IMR-90 (cell line): Measurements from ENCODE around the gene PPP1CA. TPM values are rescaled to one million over a fixed set of nuclear protein-coding genes. Genes with fewer than 3 reads are reported as not detected.

Experiments used
- ATAC-seq: fragments of 200-7000 bp; cut with Tn5 transposase; 2 replicates; pipeline ENCODE4 v1.9.1; 2020; ENCODE audit warnings: low read depth, mild to moderate bottlenecking, moderate library complexity
- BruUV-seq: library from RNA; stranded (reverse); fragments of 400-500 nt; replicated peaks from 2 replicates; lab custom pipeline; 2021; lab: Mats Ljungman, UMichigan
- CTCF ChIA-PET: fragments of 300-600 bp; formaldehyde crosslinking; extraction: SDS; loops from one replicate; lab custom pipeline; 2021; ENCODE audit warnings: antibody characterized with exemption; lab: Yijun Ruan, JAX
- POLR2A ChIA-PET: fragments of 300-600 bp; sonication (Branson Sonifier 250); formaldehyde crosslinking; loops from one replicate; lab custom pipeline; 2022; ENCODE audit warnings: antibody characterized with exemption; ENCODE audit not compliant: unreplicated experiment; lab: Charles Lee
- DNase-seq: peaks from one replicate; pipeline ENCODE4 v3.0.0; 2013
- H2AFZ ChIP-seq: replicated peaks from 2 replicates; pipeline ENCODE3; 2013; ENCODE audit warnings: low read length, mild to moderate bottlenecking; ENCODE audit not compliant: poor library complexity
- H2AK5ac ChIP-seq: 2 replicates; pipeline ENCODE4 v1.6.1; 2013; ENCODE audit warnings: low read depth, low read length, inconsistent platforms
- H2AK9ac ChIP-seq: replicated peaks from 2 replicates; pipeline ENCODE3; 2013; ENCODE audit warnings: mild to moderate bottlenecking, low read depth, low read length, moderate library complexity; ENCODE audit not compliant: poor library complexity
- H2BK120ac ChIP-seq: 2 replicates; pipeline ENCODE4 v1.6.1; 2013; ENCODE audit warnings: low read depth, low read length, inconsistent platforms
- H2BK15ac ChIP-seq: 3 replicates; pipeline ENCODE4 v1.6.1; 2013; ENCODE audit warnings: low read depth, low read length, inconsistent platforms
- H2BK20ac ChIP-seq: 2 replicates; pipeline ENCODE4 v1.6.1; 2013; ENCODE audit warnings: low read depth, mild to moderate bottlenecking, inconsistent platforms, low read length, moderate library complexity
- H2BK5ac ChIP-seq: 2 replicates; pipeline ENCODE4 v1.6.1; 2013; ENCODE audit warnings: mild to moderate bottlenecking, low read depth, low read length, inconsistent platforms; ENCODE audit not compliant: poor library complexity, severe bottlenecking
- H3K14ac ChIP-seq: replicated peaks from 2 replicates; pipeline ENCODE4 v1.6.1; 2013; ENCODE audit warnings: low read depth, low read length, inconsistent platforms
- H3K18ac ChIP-seq: 2 replicates; pipeline ENCODE4 v1.6.1; 2013; ENCODE audit warnings: low read depth, low read length, control low read depth
- H3K23ac ChIP-seq: 2 replicates; pipeline ENCODE4 v1.6.1; 2013; ENCODE audit warnings: low read depth, low read length, inconsistent platforms
- H3K27ac ChIP-seq: 2 replicates; pipeline ENCODE4 v1.5.1; 2013; ENCODE audit warnings: mild to moderate bottlenecking, control low read depth, low read length; ENCODE audit not compliant: insufficient read depth
- H3K27me3 ChIP-seq: 2 replicates; pipeline ENCODE4 v1.6.1; 2013; ENCODE audit warnings: low read length; ENCODE audit not compliant: control insufficient read depth, insufficient read depth
- H3K36me3 ChIP-seq: 2 replicates; pipeline ENCODE4 v1.6.1; 2013; ENCODE audit warnings: low read length, mixed read lengths; ENCODE audit not compliant: control insufficient read depth, insufficient read depth
- H3K4ac ChIP-seq: 2 replicates; pipeline ENCODE4 v1.6.1; 2013; ENCODE audit warnings: low read depth, low read length, inconsistent platforms
- H3K4me1 ChIP-seq: 2 replicates; pipeline ENCODE4 v1.6.1; 2013; ENCODE audit warnings: low read length, mixed read lengths; ENCODE audit not compliant: control insufficient read depth, insufficient read depth
- H3K4me2 ChIP-seq: 2 replicates; pipeline ENCODE4 v1.6.1; 2013; ENCODE audit warnings: low read depth, mild to moderate bottlenecking, control low read depth, low read length, moderate library complexity
- H3K4me3 ChIP-seq: 2 replicates; pipeline ENCODE4 v1.5.1; 2013; ENCODE audit warnings: low read depth, mild to moderate bottlenecking, control low read depth, low read length, moderate library complexity; ENCODE audit not compliant: insufficient read depth
- H3K56ac ChIP-seq: 2 replicates; pipeline ENCODE4 v1.6.1; 2013; ENCODE audit warnings: low read length, inconsistent platforms; ENCODE audit not compliant: insufficient read depth; ENCODE audit errors: extremely low read depth
- H3K79me1 ChIP-seq, 2 experiments: 2 replicates each; pipeline ENCODE4 v1.6.1; 2013; ENCODE audit warnings: low read length in 2 of 2, inconsistent platforms in 1 of 2, low read depth in 1 of 2
- H3K9ac ChIP-seq: 2 replicates; pipeline ENCODE4 v1.6.1; 2013; ENCODE audit warnings: low read depth, low read length, control low read depth
- H3K9me1 ChIP-seq: 2 replicates; pipeline ENCODE4 v1.6.1; 2013; ENCODE audit warnings: low read length, inconsistent platforms; ENCODE audit not compliant: insufficient read depth
- H3K9me3 ChIP-seq: 2 replicates; pipeline ENCODE4 v1.6.1; 2013; ENCODE audit warnings: low read length; ENCODE audit not compliant: control insufficient read depth, insufficient read depth
- H4K20me1 ChIP-seq: 2 replicates; pipeline ENCODE4 v1.6.1; 2013; ENCODE audit warnings: low read length, inconsistent platforms; ENCODE audit not compliant: insufficient read depth
- H4K5ac ChIP-seq: 2 replicates; pipeline ENCODE4 v1.6.1; 2013; ENCODE audit warnings: mild to moderate bottlenecking, low read depth, low read length, control low read depth
- H4K8ac ChIP-seq, 2 experiments: 2 replicates each; pipeline ENCODE4 v1.6.1; 2013; ENCODE audit warnings: low read depth in 2 of 2, low read length in 2 of 2, control low read depth in 1 of 2, inconsistent platforms in 1 of 2
- H4K91ac ChIP-seq: 2 replicates; pipeline ENCODE4 v1.6.1; 2013; ENCODE audit warnings: low read depth, low read length, inconsistent platforms; ENCODE audit not compliant: insufficient read depth
- BHLHE40 ChIP-seq: fragments of 150-350 bp; IDR thresholded peaks from 2 replicates; pipeline ENCODE4 v1.6.1; 2016; ENCODE audit warnings: mild to moderate bottlenecking, low read depth, low read length
- CHD1 ChIP-seq: IDR thresholded peaks from 2 replicates; pipeline ENCODE4 v1.6.1; 2012; ENCODE audit warnings: low read depth, low read length, improper control_type of control experiment
- MAZ ChIP-seq: IDR thresholded peaks from 2 replicates; pipeline ENCODE4 v1.6.1; 2012; ENCODE audit warnings: low read depth, mild to moderate bottlenecking, low read length, improper control_type of control experiment, moderate library complexity, borderline replicate concordance
- MXI1 ChIP-seq: IDR thresholded peaks from 2 replicates; pipeline ENCODE4 v1.6.1; 2012; ENCODE audit warnings: low read depth, mild to moderate bottlenecking, low read length, moderate library complexity, borderline replicate concordance
- RAD21 ChIP-seq: IDR thresholded peaks from 2 replicates; pipeline ENCODE4 v1.6.1; 2012; ENCODE audit warnings: low read length, improper control_type of control experiment
- RFX5 ChIP-seq: IDR thresholded peaks from 2 replicates; pipeline ENCODE4 v1.8.0; 2012; ENCODE audit warnings: low read depth, mild to moderate bottlenecking, low read length, moderate library complexity
- WGBS, 2 experiments: methylation state at CpG; one replicate each; pipeline versions ENCODE4 v1.1.5 to v1.1.7; 2013; ENCODE audit warnings: missing lambda C conversion rate in 2 of 2; ENCODE audit not compliant: insufficient read length in 1 of 2; ENCODE audit errors: extremely low coverage in 2 of 2; 5-methylcytosine and 5-hydroxymethylcytosine counted together
- dilution Hi-C: fragments of 300-500 bp; cut with HindIII; formaldehyde crosslinking; loops from one replicate; pipeline ENCODE4 v1.14.3; 2018; ENCODE audit warnings: low sequenced_read_pairs; ENCODE audit not compliant: unreplicated experiment
- in situ Hi-C: fragments of 300-500 bp; cut with MboI; formaldehyde crosslinking; loops from 3 replicates; pipeline ENCODE4 v1.14.3; 2019; ENCODE audit warnings: low sequenced_read_pairs, inconsistent platforms, mixed read lengths
- intact Hi-C: fragments of 100-400 bp; cut with micrococcal nuclease; formaldehyde crosslinking; loops from 2 replicates; pipeline ENCODE4 v1.10.0; 2022
- polyA plus RNA-seq, 3 experiments: library from polyadenylated mRNA; depleted of rRNA; stranded (reverse); fragments of >200 nt; gene quantifications; 2 replicates each; pipeline ENCODE4 v1.2.3, GENCODE V29; 2012; ENCODE audit warnings: low replicate concordance in 1 of 3
- total RNA-seq: library from RNA; depleted of rRNA; stranded (reverse); fragments of >200 nt; gene quantifications from 2 replicates; pipeline ENCODE4 v1.2.3, GENCODE V29; 2012
- TF ChIP-seq, protein P1 (sequence below): fragments of 150-350 bp; IDR thresholded peaks from 2 replicates; pipeline ENCODE4 v1.6.1; 2016; ENCODE audit warnings: low read depth, mild to moderate bottlenecking, low read length, moderate library complexity, borderline replicate concordance
- TF ChIP-seq, protein P2 (sequence below): fragments of 150-350 bp; IDR thresholded peaks from 2 replicates; pipeline ENCODE4 v1.6.1; 2017; ENCODE audit warnings: mild to moderate bottlenecking, antibody characterized with exemption, low read length, low read depth

Gene PPP1CA
- total and polyA plus RNA-seq, 2 of the 4 experiments (the other 2 are of a cell fraction), result 228 to 313 TPM

- TF ChIP-seq, protein P1, sequence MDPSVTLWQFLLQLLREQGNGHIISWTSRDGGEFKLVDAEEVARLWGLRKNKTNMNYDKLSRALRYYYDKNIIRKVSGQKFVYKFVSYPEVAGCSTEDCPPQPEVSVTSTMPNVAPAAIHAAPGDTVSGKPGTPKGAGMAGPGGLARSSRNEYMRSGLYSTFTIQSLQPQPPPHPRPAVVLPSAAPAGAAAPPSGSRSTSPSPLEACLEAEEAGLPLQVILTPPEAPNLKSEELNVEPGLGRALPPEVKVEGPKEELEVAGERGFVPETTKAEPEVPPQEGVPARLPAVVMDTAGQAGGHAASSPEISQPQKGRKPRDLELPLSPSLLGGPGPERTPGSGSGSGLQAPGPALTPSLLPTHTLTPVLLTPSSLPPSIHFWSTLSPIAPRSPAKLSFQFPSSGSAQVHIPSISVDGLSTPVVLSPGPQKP, result no peak
Observed at GRCh38 chr11:67438158-67438902, 36.7 kb upstream of the PPP1CA start (continued).

GRCh38 chr11:67437809-67438157 lies 36.1 kb upstream of the PPP1CA start:
- in situ Hi-C loops, result no loop called here
- no peak overlapping the region for H2BK15ac ChIP-seq
- no peak for TF ChIP-seq BHLHE40
- no peak for TF ChIP-seq MAZ
- TF ChIP-seq RAD21, result no peak
- TF ChIP-seq MXI1, result no peak
- TF ChIP-seq, protein P2, sequence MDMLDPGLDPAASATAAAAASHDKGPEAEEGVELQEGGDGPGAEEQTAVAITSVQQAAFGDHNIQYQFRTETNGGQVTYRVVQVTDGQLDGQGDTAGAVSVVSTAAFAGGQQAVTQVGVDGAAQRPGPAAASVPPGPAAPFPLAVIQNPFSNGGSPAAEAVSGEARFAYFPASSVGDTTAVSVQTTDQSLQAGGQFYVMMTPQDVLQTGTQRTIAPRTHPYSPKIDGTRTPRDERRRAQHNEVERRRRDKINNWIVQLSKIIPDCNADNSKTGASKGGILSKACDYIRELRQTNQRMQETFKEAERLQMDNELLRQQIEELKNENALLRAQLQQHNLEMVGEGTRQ, result no peak
- no peak for TF ChIP-seq CHD1
- no peak for TF ChIP-seq RFX5
- no peak overlapping the region for H2AK9ac ChIP-seq
- intact Hi-C loops, result no loop called here
- no peak overlapping the region for H3K14ac ChIP-seq
- no peaks in the 10 kb centered on the region for H3K27me3 ChIP-seq
- H4K91ac ChIP-seq, result no peak overlapping the region
- H3K4me2 ChIP-seq, result no peak overlapping the region
- no peak overlapping the region for H2BK120ac ChIP-seq
- no peak overlapping the region for H4K8ac ChIP-seq
- BruUV-seq, result no TSS peak
- dilution Hi-C loops, result no loop called here
- no peak overlapping the region for H3K23ac ChIP-seq
- no peak overlapping the region for H3K4me3 ChIP-seq
- peaks cover 2% of the 10 kb centered on the region; the same call in 1 of the 2 replicates for H3K4me1 ChIP-seq
- no peak overlapping the region for H3K27ac ChIP-seq
- H2AFZ ChIP-seq, result no peak overlapping the region
- H2AK5ac ChIP-seq, result no peak overlapping the region
- peaks cover 8% of the 10 kb centered on the region for H4K20me1 ChIP-seq
- H3K56ac ChIP-seq, result no peak overlapping the region
- ChIA-PET POLR2A (interaction anchor here (0.5 kb wide), 1 partner anchor 31 kb away, joined by 12 read pairs; no protein-coding TSS in a partner anchor), CTCF (no interaction called here)
- no peak overlapping the region for H2BK20ac ChIP-seq
- 80% methylated on average over 2 of the region's 3 CpGs; no CpG with 5 or more reads in 1 of the 2 experiments for WGBS, 2 experiments
- H2BK5ac ChIP-seq, result no peak overlapping the region
- H3K9me3 ChIP-seq, result no peaks in the 10 kb centered on the region
- no peak overlapping the region for H3K4ac ChIP-seq
- H3K79me1 ChIP-seq, result peaks cover 8 to 22% of the 10 kb centered on the region in 2 experiments
- H3K36me3 ChIP-seq, result peaks cover 60% of the 10 kb centered on the region
- no peak overlapping the region for H4K5ac ChIP-seq
- H3K18ac ChIP-seq, result no peak overlapping the region
- peaks cover 8% of the 10 kb centered on the region; the same call in 1 of the 2 replicates for H3K9me1 ChIP-seq
- DNase-seq, result no peak
- H3K9ac ChIP-seq, result no peak overlapping the region
- ATAC-seq, result no peak
